ENCODE results near the gene RPS6KB2.

RPS6KB2 gene

GRCh38 chr11:67428052-67429001, at the start of gene RPS6KB2:
Gene RPS6KB2, plus strand, starts transcription at chr11:67428494. Its CDS starts 52 bp downstream, at chr11:67428546.
- DNase-seq = peak; percentile 100

- DNase-seq = no peak
These were observed 49.8 kb upstream of the RPS6KB2 start for GRCh38 chr11:67378544-67378943.

GRCh38 chr11:67379061-67380058, 48.9 kb upstream of the RPS6KB2 start:
- DNase-seq = no peak

- no peak for DNase-seq
These were observed 46.9 kb upstream of the RPS6KB2 start for GRCh38 chr11:67381244-67381972.

- DNase-seq = peak; percentile 74
These were observed 45.8 kb upstream of the RPS6KB2 start for GRCh38 chr11:67382276-67383136.

GRCh38 chr11:67384851-67385366, 43.4 kb upstream of the RPS6KB2 start:
- no peak for DNase-seq

- no peak for DNase-seq
These were observed 41.2 kb upstream of the RPS6KB2 start for GRCh38 chr11:67387069-67387468.

- no peak for DNase-seq
These were observed 40.8 kb upstream of the RPS6KB2 start for GRCh38 chr11:67387518-67387917.

GRCh38 chr11:67389477-67389876, 38.8 kb upstream of the RPS6KB2 start:
- DNase-seq = peak; percentile 88

- DNase-seq = no peak
These were observed 37.4 kb upstream of the RPS6KB2 start for GRCh38 chr11:67390947-67391303.

GRCh38 chr11:67391304-67392182, 36.8 kb upstream of the RPS6KB2 start, which contains the start of gene RAD9A:
Gene RAD9A, plus strand, starts transcription at chr11:67391986. Its CDS starts 59 bp downstream, at chr11:67392045.
- DNase-seq = peak; percentile 99

- no peak for DNase-seq
These were observed 36.0 kb upstream of the RPS6KB2 start for GRCh38 chr11:67392183-67392715.

GRCh38 chr11:67393437-67393836, 34.9 kb upstream of the RPS6KB2 start:
- DNase-seq = no peak

GRCh38 chr11:67393990-67394389, 34.3 kb upstream of the RPS6KB2 start:
- no peak for DNase-seq

GRCh38 chr11:67395555-67396258, 32.6 kb upstream of the RPS6KB2 start:
- no peak for DNase-seq

GRCh38 chr11:67396259-67396581, 32.1 kb upstream of the RPS6KB2 start:
- no peak for DNase-seq

GRCh38 chr11:67396587-67397389, 31.5 kb upstream of the RPS6KB2 start:
- DNase-seq = no peak

- DNase-seq = no peak
These were observed 30.8 kb upstream of the RPS6KB2 start for GRCh38 chr11:67397536-67397935.

All from 8988T (cell line).